Naive B cell (primary cell): Measurements from ENCODE around the gene BCL7A. TPM values are rescaled to one million over a fixed set of nuclear protein-coding genes. Genes with fewer than 3 reads are reported as not detected.

Experiments
- ATAC-seq, 2 donors: fragments of 150-1000 bp; cut with Tn5 transposase; 2 replicates each; pipeline ENCODE4 v1.10.0; 2021; ENCODE audit warnings: low read depth in 2 of 2, mild to moderate bottlenecking in 2 of 2, moderate library complexity in 2 of 2
- DNase-seq: peaks from one replicate; pipeline ENCODE4 v3.0.0; 2022
- H3K27ac Mint-ChIP-seq, 6 donors: one replicate each; pipeline ENCODE4 v1.8.0; 2020 to 2022; ENCODE audit warnings: mild to moderate bottlenecking in 6 of 6, mixed read lengths in 6 of 6, moderate library complexity in 5 of 6, inconsistent platforms in 2 of 6
- H3K27me3 Mint-ChIP-seq, 3 donors: one replicate each; pipeline ENCODE4 v1.8.0; 2021 to 2022; ENCODE audit warnings: mixed read lengths in 3 of 3, mild to moderate bottlenecking in 1 of 3
- H3K36me3 Mint-ChIP-seq, 2 donors: one replicate each; pipeline ENCODE4 v1.8.0; 2020 to 2022; ENCODE audit warnings: mixed read lengths in 2 of 2, inconsistent platforms in 1 of 2, mild to moderate bottlenecking in 1 of 2
- H3K4me1 Mint-ChIP-seq, 3 donors: one replicate each; pipeline ENCODE4 v1.8.0; 2020 to 2022; ENCODE audit warnings: mixed read lengths in 3 of 3, inconsistent platforms in 1 of 3, mild to moderate bottlenecking in 1 of 3, moderate library complexity in 1 of 3
- H3K4me3 Mint-ChIP-seq, 8 donors: one replicate each; pipeline ENCODE4 v1.8.0; 2020 to 2022; ENCODE audit warnings: mild to moderate bottlenecking in 8 of 8, mixed read lengths in 8 of 8, moderate library complexity in 8 of 8, inconsistent platforms in 2 of 8
- H3K9me3 Mint-ChIP-seq, 7 donors: one replicate each; pipeline ENCODE4 v1.8.0; 2020 to 2022; ENCODE audit warnings: mixed read lengths in 7 of 7, mild to moderate bottlenecking in 5 of 7, inconsistent platforms in 2 of 7, moderate library complexity in 1 of 7
- polyA plus RNA-seq, 6 donors: library from polyadenylated mRNA; unstranded; fragments of 300-500 nt; fragmentation: Illumina TruSeq; gene quantifications; one replicate each; pipeline ENCODE4 v1.2.3, GENCODE V29; 2021; ENCODE audit warnings: low read depth in 6 of 6

BCL7A gene
- polyA plus RNA-seq, 6 donors from 2014 or later = 65.2 to 135 (median 87.0) TPM

- peak overlapping the region; percentile 91 to 99 (median 95) for H3K27ac Mint-ChIP-seq
- peak; percentile 39 for DNase-seq
- ATAC-seq = peak in 1 of 2 donors; percentile 4
These were observed 1.9 kb downstream of the BCL7A start for GRCh38 chr12:122023339-122024131.

GRCh38 chr12:122024132-122024785, 2.6 kb downstream of the BCL7A start:
- H3K9me3 Mint-ChIP-seq = peaks cover 0 to 4% (median 0%) of the 10 kb centered on the region in 7 donors
- peak overlapping the region; percentile 56 to 99 (median 92) for H3K27ac Mint-ChIP-seq
- no peaks in the 10 kb centered on the region for H3K27me3 Mint-ChIP-seq
- peak; percentile 59 for DNase-seq
- peak; percentile 29 to 36 for ATAC-seq
- H3K36me3 Mint-ChIP-seq = peaks cover 0 to 13% of the 10 kb centered on the region in 2 donors
- H3K4me1 Mint-ChIP-seq = peaks cover 33 to 77% (median 74%) of the 10 kb centered on the region in 3 donors
- peak overlapping the region; percentile 92 to 98 (median 96) for H3K4me3 Mint-ChIP-seq

More at GRCh38 chr12:122023339-122024131, 1.9 kb downstream of the BCL7A start:
- H3K4me1 Mint-ChIP-seq = peaks cover 31 to 76% (median 74%) of the 10 kb centered on the region in 3 donors
- peak overlapping the region; percentile 92 to 98 (median 96) for H3K4me3 Mint-ChIP-seq
- H3K36me3 Mint-ChIP-seq = peaks cover 0 to 20% of the 10 kb centered on the region in 2 donors
- H3K9me3 Mint-ChIP-seq = peaks cover 0 to 4% (median 1%) of the 10 kb centered on the region in 7 donors
- no peaks in the 10 kb centered on the region for H3K27me3 Mint-ChIP-seq

GRCh38 chr12:122026706-122027333, 5.1 kb downstream of the BCL7A start:
- Mint-ChIP-seq H3K9me3 (peaks cover 0 to 1% (median 0%) of the 10 kb centered on the region in 7 donors), H3K27me3 (no peaks in the 10 kb centered on the region), H3K36me3 (peaks cover 0 to 3% of the 10 kb centered on the region in 2 donors), H3K4me1 (peaks cover 40 to 83% (median 80%) of the 10 kb centered on the region in 3 donors), H3K4me3 (peak overlapping the region; percentile 58 to 97 (median 74)), H3K27ac (peak overlapping the region in 5 of 6 donors; percentile 54 to 89 (median 87))
- peak; percentile 39 for DNase-seq
- ATAC-seq = peak; percentile 25 to 26

- peak overlapping the region; percentile 32 to 95 (median 83) for H3K27ac Mint-ChIP-seq
- H3K4me1 Mint-ChIP-seq = peaks cover 47 to 87% (median 85%) of the 10 kb centered on the region in 3 donors
- H3K4me3 Mint-ChIP-seq = peak overlapping the region in 7 of 8 donors; percentile 33 to 83 (median 66)
- no peak for ATAC-seq
- H3K36me3 Mint-ChIP-seq = no peaks in the 10 kb centered on the region
- H3K9me3 Mint-ChIP-seq = no peaks in the 10 kb centered on the region
- no peaks in the 10 kb centered on the region for H3K27me3 Mint-ChIP-seq
- no peak for DNase-seq
These were observed 6.7 kb downstream of the BCL7A start for GRCh38 chr12:122028165-122028904.

- Mint-ChIP-seq H3K4me3 (peak overlapping the region; percentile 33 to 81 (median 61)), H3K27ac (peak overlapping the region; percentile 32 to 95 (median 85)), H3K4me1 (peaks cover 51 to 90% (median 82%) of the 10 kb centered on the region in 3 donors), H3K27me3 (no peaks in the 10 kb centered on the region), H3K36me3 (no peaks in the 10 kb centered on the region), H3K9me3 (no peaks in the 10 kb centered on the region)
- ATAC-seq (peak; percentile 6 to 35), DNase-seq (peak; percentile 18)
These were observed 7.3 kb downstream of the BCL7A start for GRCh38 chr12:122028905-122029560.

GRCh38 chr12:122029620-122030423, 8.1 kb downstream of the BCL7A start:
- peaks cover 0 to 5% of the 10 kb centered on the region in 2 donors for H3K36me3 Mint-ChIP-seq
- ATAC-seq = no peak
- H3K4me3 Mint-ChIP-seq = peak overlapping the region in 6 of 8 donors; percentile 22 to 81 (median 68)
- DNase-seq = no peak
- H3K4me1 Mint-ChIP-seq = peaks cover 50 to 83% (median 74%) of the 10 kb centered on the region in 3 donors
- peak overlapping the region; percentile 75 to 95 (median 90) for H3K27ac Mint-ChIP-seq
- H3K9me3 Mint-ChIP-seq = no peaks in the 10 kb centered on the region
- H3K27me3 Mint-ChIP-seq = no peaks in the 10 kb centered on the region

GRCh38 chr12:122030424-122031035, 8.8 kb downstream of the BCL7A start:
- Mint-ChIP-seq H3K9me3 (no peaks in the 10 kb centered on the region), H3K27ac (peak overlapping the region; percentile 84 to 95 (median 86)), H3K4me1 (peaks cover 47 to 76% (median 67%) of the 10 kb centered on the region in 3 donors), H3K4me3 (peak overlapping the region in 6 of 8 donors; percentile 22 to 88 (median 62)), H3K36me3 (peaks cover 0 to 7% of the 10 kb centered on the region in 2 donors), H3K27me3 (no peaks in the 10 kb centered on the region)
- peak; percentile 20 for DNase-seq
- peak; percentile 42 to 49 for ATAC-seq

- Mint-ChIP-seq H3K4me1 (peaks cover 43 to 68% (median 61%) of the 10 kb centered on the region in 3 donors), H3K36me3 (peaks cover 5 to 7% of the 10 kb centered on the region in 2 donors), H3K27me3 (no peaks in the 10 kb centered on the region), H3K4me3 (peak overlapping the region in 5 of 8 donors; percentile 15 to 88 (median 66)), H3K9me3 (no peaks in the 10 kb centered on the region), H3K27ac (peak overlapping the region; percentile 72 to 89 (median 87))
- DNase-seq (peak; percentile 33), ATAC-seq (peak; percentile 33 to 46)
These were observed 9.9 kb downstream of the BCL7A start for GRCh38 chr12:122031342-122032216.

- DNase-seq = no peak
- peak; percentile 37 to 50 for ATAC-seq
These were observed 10.9 kb downstream of the BCL7A start for GRCh38 chr12:122032580-122032979.

GRCh38 chr12:122035292-122035691, 13.6 kb downstream of the BCL7A start:
- Mint-ChIP-seq H3K4me1 (peaks cover 23 to 31% (median 24%) of the 10 kb centered on the region in 3 donors), H3K9me3 (no peaks in the 10 kb centered on the region), H3K27ac (no peak overlapping the region), H3K27me3 (no peaks in the 10 kb centered on the region), H3K4me3 (no peak overlapping the region), H3K36me3 (peaks cover 5 to 7% of the 10 kb centered on the region in 2 donors)
- DNase-seq (no peak), ATAC-seq (no peak)

More at GRCh38 chr12:122032580-122032979, 10.9 kb downstream of the BCL7A start:
- Mint-ChIP-seq H3K27me3 (no peaks in the 10 kb centered on the region), H3K27ac (peak overlapping the region in 5 of 6 donors; percentile 39 to 91 (median 72)), H3K4me3 (peak overlapping the region in 3 of 8 donors; percentile 32 to 69 (median 47)), H3K36me3 (peaks cover 5 to 7% of the 10 kb centered on the region in 2 donors), H3K4me1 (peaks cover 41 to 58% (median 51%) of the 10 kb centered on the region in 3 donors), H3K9me3 (no peaks in the 10 kb centered on the region)
